ENCODE measurements around the gene ASXL2. TPM values are rescaled to one million over a fixed set of nuclear protein-coding genes. Genes with fewer than 3 reads are reported as not detected.

The ASXL2 gene
- total RNA-seq, 1 donor from 2014 or later, result 25.4 TPM

GRCh38 chr2:25784404-25784803, 93.9 kb downstream of the ASXL2 start:
- Mint-ChIP-seq H3K27me3 (ENCODE audit: low read depth) (no peaks in the 10 kb centered on the region), H3K4me3 (no peak overlapping the region), H3K9me3 (no peaks in the 10 kb centered on the region), H3K36me3 (peaks cover 8% of the 10 kb centered on the region), H3K27ac (no peak overlapping the region), H3K4me1 (no peaks in the 10 kb centered on the region)
- DNase-seq (ENCODE audit: low spot score in 2 of 2, unreplicated experiment in 2 of 2), result no peak
- TF ChIP-seq CTCF (IDR thresholded peaks at IDR 0.05; ENCODE audit: unreplicated experiment), result no peak

- no peaks in the 10 kb centered on the region for H3K27me3 Mint-ChIP-seq (ENCODE audit: low read depth)
- no peaks in the 10 kb centered on the region for H3K4me1 Mint-ChIP-seq
- H3K4me3 Mint-ChIP-seq, result no peak overlapping the region
- no peak for DNase-seq (ENCODE audit: low spot score in 2 of 2, unreplicated experiment in 2 of 2)
- peaks cover 9% of the 10 kb centered on the region for H3K9me3 Mint-ChIP-seq
- no peak for TF ChIP-seq CTCF (IDR thresholded peaks at IDR 0.05; ENCODE audit: unreplicated experiment)
- peaks cover 12% of the 10 kb centered on the region for H3K36me3 Mint-ChIP-seq
- no peak overlapping the region for H3K27ac Mint-ChIP-seq
Measured at GRCh38 chr2:25777077-25777476, 101.2 kb downstream of the ASXL2 start.

GRCh38 chr2:25772078-25772477, 106.2 kb downstream of the ASXL2 start:
- H3K27ac Mint-ChIP-seq, result no peak overlapping the region

GRCh38 chr2:25763575-25763974, 114.7 kb downstream of the ASXL2 start:
- Mint-ChIP-seq H3K36me3 (peaks cover 27% of the 10 kb centered on the region), H3K4me1 (peaks cover 16% of the 10 kb centered on the region), H3K4me3 (no peak overlapping the region), H3K9me3 (no peaks in the 10 kb centered on the region), H3K27me3 (ENCODE audit: low read depth) (no peaks in the 10 kb centered on the region), H3K27ac (no peak overlapping the region)
- DNase-seq (ENCODE audit: low spot score in 2 of 2, unreplicated experiment in 2 of 2), result no peak
- no peak for TF ChIP-seq CTCF (IDR thresholded peaks at IDR 0.05; ENCODE audit: unreplicated experiment)

More at GRCh38 chr2:25772078-25772477, 106.2 kb downstream of the ASXL2 start:
- H3K27me3 Mint-ChIP-seq (ENCODE audit: low read depth), result no peaks in the 10 kb centered on the region
- no peak overlapping the region for H3K4me3 Mint-ChIP-seq
- peaks cover 1% of the 10 kb centered on the region for H3K4me1 Mint-ChIP-seq
- no peak for TF ChIP-seq CTCF (IDR thresholded peaks at IDR 0.05; ENCODE audit: unreplicated experiment)
- H3K9me3 Mint-ChIP-seq, result peaks cover 9% of the 10 kb centered on the region
- no peak for DNase-seq (ENCODE audit: low spot score in 2 of 2, unreplicated experiment in 2 of 2)
- H3K36me3 Mint-ChIP-seq, result peaks cover 30% of the 10 kb centered on the region

GRCh38 chr2:25760297-25760696, 118.0 kb downstream of the ASXL2 start:
- no peak for DNase-seq (ENCODE audit: low spot score in 2 of 2, unreplicated experiment in 2 of 2)
- no peaks in the 10 kb centered on the region for H3K27me3 Mint-ChIP-seq (ENCODE audit: low read depth)
- H3K4me1 Mint-ChIP-seq, result peaks cover 18% of the 10 kb centered on the region
- H3K4me3 Mint-ChIP-seq, result no peak overlapping the region
- no peak for TF ChIP-seq CTCF (IDR thresholded peaks at IDR 0.05; ENCODE audit: unreplicated experiment)
- H3K36me3 Mint-ChIP-seq, result peaks cover 21% of the 10 kb centered on the region
- H3K27ac Mint-ChIP-seq, result no peak overlapping the region
- no peaks in the 10 kb centered on the region for H3K9me3 Mint-ChIP-seq

- Mint-ChIP-seq H3K36me3 (peaks cover 26% of the 10 kb centered on the region), H3K27me3 (ENCODE audit: low read depth) (no peaks in the 10 kb centered on the region), H3K4me1 (peaks cover 18% of the 10 kb centered on the region), H3K4me3 (no peak overlapping the region), H3K9me3 (no peaks in the 10 kb centered on the region), H3K27ac (peak overlapping the region; percentile 86)
- DNase-seq (ENCODE audit: low spot score in 2 of 2, unreplicated experiment in 2 of 2), result no peak
- no peak for TF ChIP-seq CTCF (IDR thresholded peaks at IDR 0.05; ENCODE audit: unreplicated experiment)
Measured at GRCh38 chr2:25758348-25758747, 119.9 kb downstream of the ASXL2 start.

Measured in mesothelial cell of epicardium (in vitro differentiated cells).